Middle frontal gyrus (tissue), 1 donor: ENCODE results near the gene ITPK1.

Experiments used
- DNase-seq: peaks from one replicate; pipeline ENCODE4 v3.0.0-alpha.2; 2015; ENCODE audit warnings: low spot score; ENCODE audit errors: extremely low spot score

The ITPK1 gene

GRCh38 chr14:92954933-92955332, 160.8 kb downstream of the ITPK1 start:
- no peak for DNase-seq

GRCh38 chr14:92953526-92953925, 162.2 kb downstream of the ITPK1 start:
- DNase-seq, result no peak

GRCh38 chr14:92952481-92953298, 163.0 kb downstream of the ITPK1 start:
- DNase-seq, result peak; percentile 45

GRCh38 chr14:92951912-92952471, 163.7 kb downstream of the ITPK1 start:
- peak; percentile 74 for DNase-seq

- DNase-seq, result no peak
Measured at GRCh38 chr14:92951261-92951660, 164.5 kb downstream of the ITPK1 start.

GRCh38 chr14:92950773-92951172, 165.0 kb downstream of the ITPK1 start:
- no peak for DNase-seq

GRCh38 chr14:92950193-92950540, 165.6 kb downstream of the ITPK1 start:
- DNase-seq, result no peak

- DNase-seq, result no peak
Measured at GRCh38 chr14:92949496-92950192, 166.1 kb downstream of the ITPK1 start.

GRCh38 chr14:92948647-92949046, 167.1 kb downstream of the ITPK1 start:
- DNase-seq, result no peak

- no peak for DNase-seq
Measured at GRCh38 chr14:92946847-92947545, 168.7 kb downstream of the ITPK1 start.

- DNase-seq, result no peak
Measured at GRCh38 chr14:92945959-92946846, 169.5 kb downstream of the ITPK1 start.

- DNase-seq, result no peak
Measured at GRCh38 chr14:92945544-92945943, 170.2 kb downstream of the ITPK1 start.

- no peak for DNase-seq
Measured at GRCh38 chr14:92944976-92945375, 170.7 kb downstream of the ITPK1 start.

GRCh38 chr14:92943855-92944570, 171.7 kb downstream of the ITPK1 start:
- no peak for DNase-seq

- DNase-seq, result no peak
Measured at GRCh38 chr14:92942976-92943710, 172.6 kb downstream of the ITPK1 start.

GRCh38 chr14:92942576-92942975, 173.1 kb downstream of the ITPK1 start:
- no peak for DNase-seq

GRCh38 chr14:92942136-92942535, 173.6 kb downstream of the ITPK1 start:
- no peak for DNase-seq

GRCh38 chr14:92941531-92941930, 174.2 kb downstream of the ITPK1 start:
- no peak for DNase-seq

- DNase-seq, result no peak
Measured at GRCh38 chr14:92940543-92940942, 175.2 kb downstream of the ITPK1 start.

GRCh38 chr14:92939699-92940098, 176.0 kb downstream of the ITPK1 start:
- DNase-seq, result no peak
